LNCAP (cell line): ENCODE data around the gene TEX44.

Experiments used
- CTCF ChIP-seq: fragments of 450-650 bp; IDR thresholded peaks from 2 replicates; pipeline ENCODE4 v1.5.1; 2017; ENCODE audit warnings: mild to moderate bottlenecking

The TEX44 gene

GRCh38 chr2:231576465-231576864 is 16.2 kb upstream of the TEX44 start:
- TF ChIP-seq CTCF: no peak

GRCh38 chr2:231579560-231579959 is 13.1 kb upstream of the TEX44 start:
- no peak for TF ChIP-seq CTCF

- TF ChIP-seq CTCF: no peak
These were observed 11.3 kb upstream of the TEX44 start for GRCh38 chr2:231581328-231581727.

- no peak for TF ChIP-seq CTCF
These were observed 8.7 kb upstream of the TEX44 start for GRCh38 chr2:231583982-231584381.

- no peak for TF ChIP-seq CTCF
These were observed 3.0 kb upstream of the TEX44 start for GRCh38 chr2:231589656-231590055.

- no peak for TF ChIP-seq CTCF
These were observed 2.0 kb upstream of the TEX44 start for GRCh38 chr2:231590614-231591013.

- no peak for TF ChIP-seq CTCF
These were observed 1.0 kb downstream of the TEX44 start for GRCh38 chr2:231593666-231594065.

GRCh38 chr2:231597014-231597611 is 4.4 kb downstream of the TEX44 start:
- no peak for TF ChIP-seq CTCF
